NCI-H82 treated with DMSO at 0.1 percent for 48 hours (cell line): ENCODE results near the gene DIO2.

Source experiments
- DNase-seq: peaks from one replicate; lab custom pipeline; 2025; ENCODE audit not compliant: unreplicated experiment; lab: John Stamatoyannopoulos, UW

DIO2 gene

DNA sequence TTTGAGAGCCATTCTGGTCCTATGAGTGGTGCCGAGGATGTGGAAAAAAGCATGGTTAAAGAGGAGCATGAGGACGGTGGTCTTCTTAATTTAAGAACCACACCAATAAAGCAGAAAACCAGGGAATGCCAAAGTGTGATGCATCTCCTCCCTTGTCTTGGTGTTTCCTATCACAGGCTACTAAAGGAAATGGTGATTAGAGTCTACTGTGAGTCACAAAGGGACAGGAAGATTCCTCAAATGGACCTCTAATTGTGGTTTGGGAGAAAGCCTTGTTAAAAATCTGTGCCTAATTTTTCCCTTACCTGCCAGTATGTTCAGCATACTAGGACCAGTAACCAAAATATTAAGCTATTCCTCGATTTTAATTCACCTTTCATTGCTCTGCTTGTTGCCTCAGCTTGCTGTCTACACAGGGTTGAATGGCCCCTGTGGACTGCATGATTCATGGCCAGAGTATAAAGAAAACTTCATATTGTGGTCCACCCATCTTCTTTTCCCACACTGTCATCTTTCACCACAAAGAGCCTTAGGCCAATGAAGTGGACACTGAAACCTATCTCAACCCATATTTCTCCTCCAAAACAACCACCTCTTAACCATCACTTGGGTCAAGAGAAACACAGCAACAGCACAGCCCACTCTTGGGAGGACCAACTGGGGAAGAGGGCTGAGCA is 38.8 kb downstream of the DIO2 start:
- DNase-seq = no peak

DNA sequence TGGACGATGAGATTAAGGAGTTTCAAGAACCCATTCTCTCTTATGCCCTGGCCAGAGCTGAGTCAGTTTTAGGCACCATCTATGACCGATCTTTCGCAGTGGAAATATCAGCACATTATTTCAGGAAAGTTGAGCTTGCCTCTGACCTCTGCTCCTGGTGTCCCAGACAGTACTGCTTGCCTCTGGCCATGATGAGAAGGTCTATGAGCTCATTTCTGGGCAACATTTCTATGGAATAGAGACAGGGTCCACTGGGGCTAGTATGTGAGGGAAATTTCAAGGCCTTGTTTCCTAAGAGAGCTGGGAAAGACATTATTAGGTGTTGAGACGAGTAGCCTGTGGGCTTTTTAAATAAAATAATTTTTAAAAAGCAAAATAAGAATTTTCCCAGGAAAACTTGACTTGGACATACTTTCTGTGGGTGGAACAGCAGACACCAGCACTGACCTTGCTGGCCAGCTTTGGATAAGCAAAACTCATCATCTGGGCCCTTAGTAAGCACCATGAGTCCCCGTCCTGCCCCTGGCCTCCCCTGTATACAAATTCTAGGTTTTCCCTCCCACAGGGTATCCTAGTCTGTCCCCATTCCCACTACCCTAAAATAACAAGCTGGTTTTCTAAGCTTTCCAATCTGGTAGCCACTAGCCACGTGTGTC is 43.4 kb downstream of the DIO2 start:
- DNase-seq = no peak

DNA sequence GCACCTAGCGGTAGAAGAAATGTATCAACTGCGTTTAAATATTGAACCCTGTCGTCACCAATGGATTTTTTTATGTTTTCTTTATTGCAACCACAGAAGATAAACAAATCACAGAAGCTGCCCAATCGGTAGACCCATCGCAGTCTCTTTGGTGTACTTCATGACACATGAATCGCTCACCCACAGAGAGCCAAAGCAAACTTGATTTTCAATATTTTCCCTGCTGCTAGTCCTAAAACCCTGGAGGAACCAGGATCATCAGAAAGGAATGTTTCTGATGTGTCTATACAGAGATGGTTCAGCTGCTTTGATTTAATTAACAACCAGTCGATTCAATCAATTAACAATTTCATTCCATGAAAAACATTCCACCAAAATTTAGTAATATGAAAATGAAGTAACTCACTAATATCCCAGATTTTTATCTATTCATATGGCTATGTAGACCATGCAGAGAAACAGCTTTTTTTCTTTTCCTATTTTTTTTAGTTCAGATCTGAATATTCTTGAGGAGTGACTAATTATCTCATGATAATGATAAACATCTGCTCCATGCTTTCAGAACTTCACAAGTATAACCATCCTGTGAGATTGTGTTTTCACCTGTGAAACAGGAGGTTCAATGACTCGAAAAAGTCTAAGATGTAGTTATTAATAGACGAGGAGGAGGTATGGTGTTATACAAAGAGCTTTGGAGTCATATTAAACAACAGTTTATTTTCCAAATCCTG is 46.1 kb downstream of the DIO2 start:
- no peak for DNase-seq

DNA sequence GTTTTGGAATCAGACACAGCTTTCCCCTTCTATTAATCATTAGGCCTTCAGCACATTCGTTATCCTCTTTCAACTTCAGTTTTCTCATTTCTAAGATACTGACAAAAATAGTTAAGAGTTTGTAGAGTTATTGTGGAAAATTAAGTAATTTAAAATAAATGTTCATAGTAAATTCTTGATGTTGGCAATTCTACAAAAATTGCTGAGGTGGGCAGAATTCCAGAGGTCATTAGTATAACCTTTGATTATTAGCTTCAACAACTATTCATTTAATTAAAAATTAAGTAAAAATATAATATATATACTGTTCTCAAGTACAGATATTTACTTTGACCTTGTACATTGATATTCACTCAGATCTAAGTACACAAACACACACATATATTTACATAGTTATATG is 58.5 kb downstream of the DIO2 start:
- DNase-seq = no peak

DNA sequence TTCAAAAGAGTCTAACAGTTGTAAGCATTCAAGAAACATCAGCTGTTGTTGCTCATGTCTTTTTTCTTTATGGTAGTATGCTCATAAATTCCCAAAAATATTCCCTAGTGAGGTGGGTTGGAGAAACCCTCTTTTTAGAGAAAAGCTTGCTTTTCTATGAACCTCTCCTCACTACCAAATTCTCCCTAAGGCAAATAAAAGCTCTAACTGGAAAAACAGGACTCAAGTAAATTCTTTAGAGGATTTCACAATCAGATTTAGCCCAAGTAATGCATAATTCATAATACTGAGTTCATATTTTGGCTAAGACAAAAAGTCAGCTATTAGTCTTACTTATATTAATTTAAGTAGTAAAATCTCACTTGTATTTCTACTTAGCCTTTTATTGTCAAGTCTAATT is 59.1 kb downstream of the DIO2 start:
- DNase-seq = no peak

DNA sequence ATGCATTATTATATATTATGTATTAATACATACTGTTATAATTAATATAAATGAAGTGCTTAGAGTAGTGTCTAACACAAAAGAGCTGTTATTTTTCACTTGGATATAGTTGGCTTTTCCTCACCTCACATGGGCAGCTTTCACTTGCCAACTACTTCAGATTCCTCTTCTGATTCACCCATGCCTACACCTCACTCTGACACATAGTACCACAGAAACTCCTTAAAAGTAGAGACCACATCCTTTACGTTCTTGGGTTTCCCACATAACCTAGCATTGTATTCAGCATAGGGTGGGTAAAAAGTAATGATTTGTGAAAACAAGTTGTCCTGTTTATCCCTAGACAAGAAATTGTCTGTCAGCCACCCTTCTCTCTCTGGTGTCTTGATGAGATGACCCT is 61.0 kb downstream of the DIO2 start:
- no peak for DNase-seq
